ENCODE data around the gene CES4A.

DNA sequence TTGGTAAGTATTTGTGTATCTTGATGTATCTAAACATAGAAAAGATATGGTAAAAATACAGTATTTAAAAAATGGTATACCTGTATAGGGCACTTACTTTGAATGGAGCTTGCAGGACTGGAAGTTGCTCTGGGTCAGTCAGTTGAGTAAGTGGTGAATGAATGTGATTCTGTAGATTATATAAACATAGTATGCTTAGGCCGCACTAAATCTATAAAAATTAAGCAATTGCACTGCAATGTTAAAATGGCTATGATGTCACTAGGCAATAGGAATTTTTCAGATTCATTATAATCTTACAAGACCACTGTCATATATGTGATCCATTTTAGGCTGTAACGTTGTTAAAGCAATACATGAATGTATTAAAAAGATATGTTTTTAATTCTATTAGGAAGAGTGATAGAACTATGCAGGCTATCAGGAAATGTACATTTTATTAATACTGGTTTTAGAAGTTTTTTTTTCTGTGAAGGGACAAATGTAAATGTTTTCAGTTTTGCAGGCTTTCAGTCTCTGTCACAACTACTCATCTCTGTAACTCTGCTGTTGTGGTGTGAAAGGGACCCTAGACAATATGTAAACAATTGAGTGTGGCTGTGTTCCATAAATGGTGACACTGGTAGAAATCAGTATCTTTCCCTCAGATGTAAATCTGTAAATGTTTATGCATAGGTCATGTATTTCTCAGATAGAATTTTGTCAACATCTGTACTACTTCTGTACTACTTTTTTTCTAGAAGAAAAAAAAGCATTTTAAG is 51.1 kb downstream of the CES4A start:
- no peak for TF ChIP-seq POLR2A (IDR thresholded peaks at IDR 0.05)
- TF ChIP-seq, protein P1, sequence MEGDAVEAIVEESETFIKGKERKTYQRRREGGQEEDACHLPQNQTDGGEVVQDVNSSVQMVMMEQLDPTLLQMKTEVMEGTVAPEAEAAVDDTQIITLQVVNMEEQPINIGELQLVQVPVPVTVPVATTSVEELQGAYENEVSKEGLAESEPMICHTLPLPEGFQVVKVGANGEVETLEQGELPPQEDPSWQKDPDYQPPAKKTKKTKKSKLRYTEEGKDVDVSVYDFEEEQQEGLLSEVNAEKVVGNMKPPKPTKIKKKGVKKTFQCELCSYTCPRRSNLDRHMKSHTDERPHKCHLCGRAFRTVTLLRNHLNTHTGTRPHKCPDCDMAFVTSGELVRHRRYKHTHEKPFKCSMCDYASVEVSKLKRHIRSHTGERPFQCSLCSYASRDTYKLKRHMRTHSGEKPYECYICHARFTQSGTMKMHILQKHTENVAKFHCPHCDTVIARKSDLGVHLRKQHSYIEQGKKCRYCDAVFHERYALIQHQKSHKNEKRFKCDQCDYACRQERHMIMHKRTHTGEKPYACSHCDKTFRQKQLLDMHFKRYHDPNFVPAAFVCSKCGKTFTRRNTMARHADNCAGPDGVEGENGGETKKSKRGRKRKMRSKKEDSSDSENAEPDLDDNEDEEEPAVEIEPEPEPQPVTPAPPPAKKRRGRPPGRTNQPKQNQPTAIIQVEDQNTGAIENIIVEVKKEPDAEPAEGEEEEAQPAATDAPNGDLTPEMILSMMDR (IDR thresholded peaks at IDR 0.05) = no peak

Measured in thyroid gland (tissue), 4 donors.